Jurkat, Clone E6-1 (cell line): ENCODE results near the gene KCNE4.
"Not testable (repeated sequence)": the region's sequence is repeated elsewhere in the genome, so short reads cannot be mapped to it uniquely, and the experiment has no call there.

Experiments
- DNase-seq: peaks from one replicate; pipeline ENCODE4 v3.0.0-alpha.2; 2011; ENCODE audit warnings: low read depth, low spot score
- H3K4me3 ChIP-seq: 2 replicates; pipeline ENCODE4 v1.5.1; 2011; ENCODE audit warnings: mild to moderate bottlenecking, low read length, control low read depth, moderate library complexity

The KCNE4 gene

GRCh38 chr2:223079925-223080324 lies 27.9 kb downstream of the KCNE4 start:
- no peak overlapping the region for H3K4me3 ChIP-seq
- DNase-seq, result no peak

GRCh38 chr2:223080790-223081360 lies 28.9 kb downstream of the KCNE4 start:
- H3K4me3 ChIP-seq, result not testable (repeated sequence)

GRCh38 chr2:223081789-223082188 lies 29.8 kb downstream of the KCNE4 start:
- no peak overlapping the region for H3K4me3 ChIP-seq
- DNase-seq, result no peak

More at GRCh38 chr2:223080790-223081360, 28.9 kb downstream of the KCNE4 start:
- not testable (repeated sequence) for DNase-seq

GRCh38 chr2:223082706-223083105 lies 30.7 kb downstream of the KCNE4 start:
- DNase-seq, result no peak
- no peak overlapping the region for H3K4me3 ChIP-seq

GRCh38 chr2:223083402-223084070 lies 31.5 kb downstream of the KCNE4 start:
- no peak for DNase-seq
- H3K4me3 ChIP-seq, result no peak overlapping the region

GRCh38 chr2:223084873-223085272 lies 32.9 kb downstream of the KCNE4 start:
- DNase-seq, result no peak
- no peak overlapping the region for H3K4me3 ChIP-seq

GRCh38 chr2:223086370-223086981 lies 34.5 kb downstream of the KCNE4 start:
- no peak for DNase-seq
- no peak overlapping the region for H3K4me3 ChIP-seq

- no peak for DNase-seq
- H3K4me3 ChIP-seq, result no peak overlapping the region
Observed at GRCh38 chr2:223087466-223087865, 35.5 kb downstream of the KCNE4 start.

- no peak for DNase-seq
- no peak overlapping the region for H3K4me3 ChIP-seq
Observed at GRCh38 chr2:223088866-223089265, 36.9 kb downstream of the KCNE4 start.

GRCh38 chr2:223090039-223090438 lies 38.0 kb downstream of the KCNE4 start:
- no peak for DNase-seq
- H3K4me3 ChIP-seq, result no peak overlapping the region

- DNase-seq, result no peak
- H3K4me3 ChIP-seq, result no peak overlapping the region
Observed at GRCh38 chr2:223090540-223091235, 38.7 kb downstream of the KCNE4 start.

GRCh38 chr2:223092667-223093066 lies 40.7 kb downstream of the KCNE4 start:
- no peak for DNase-seq
- H3K4me3 ChIP-seq, result no peak overlapping the region

- no peak for DNase-seq
- no peak overlapping the region for H3K4me3 ChIP-seq
Observed at GRCh38 chr2:223093436-223094241, 41.6 kb downstream of the KCNE4 start.

GRCh38 chr2:223095207-223095606 lies 43.2 kb downstream of the KCNE4 start:
- no peak for DNase-seq
- H3K4me3 ChIP-seq, result no peak overlapping the region

- no peak for DNase-seq
- no peak overlapping the region for H3K4me3 ChIP-seq
Observed at GRCh38 chr2:223096235-223096970, 44.4 kb downstream of the KCNE4 start.

- no peak for DNase-seq
- H3K4me3 ChIP-seq, result no peak overlapping the region
Observed at GRCh38 chr2:223097888-223098383, 45.9 kb downstream of the KCNE4 start.

- no peak overlapping the region for H3K4me3 ChIP-seq
- DNase-seq, result no peak
Observed at GRCh38 chr2:223099561-223099960, 47.6 kb downstream of the KCNE4 start.

- H3K4me3 ChIP-seq, result no peak overlapping the region
- DNase-seq, result no peak
Observed at GRCh38 chr2:223100061-223100511, 48.1 kb downstream of the KCNE4 start.
